ENCODE results near the gene PBX4. TPM values are rescaled to one million over a fixed set of nuclear protein-coding genes. Genes with fewer than 3 reads are reported as not detected.
"Not testable (repeated sequence)": the region's sequence is repeated elsewhere in the genome, so short reads cannot be mapped to it uniquely, and the experiment has no call there.

PBX4 gene, protein sequence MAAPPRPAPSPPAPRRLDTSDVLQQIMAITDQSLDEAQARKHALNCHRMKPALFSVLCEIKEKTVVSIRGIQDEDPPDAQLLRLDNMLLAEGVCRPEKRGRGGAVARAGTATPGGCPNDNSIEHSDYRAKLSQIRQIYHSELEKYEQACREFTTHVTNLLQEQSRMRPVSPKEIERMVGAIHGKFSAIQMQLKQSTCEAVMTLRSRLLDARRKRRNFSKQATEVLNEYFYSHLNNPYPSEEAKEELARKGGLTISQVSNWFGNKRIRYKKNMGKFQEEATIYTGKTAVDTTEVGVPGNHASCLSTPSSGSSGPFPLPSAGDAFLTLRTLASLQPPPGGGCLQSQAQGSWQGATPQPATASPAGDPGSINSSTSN
- 0.53 and 0.64 TPM in 2 replicates for total RNA-seq

DNA sequence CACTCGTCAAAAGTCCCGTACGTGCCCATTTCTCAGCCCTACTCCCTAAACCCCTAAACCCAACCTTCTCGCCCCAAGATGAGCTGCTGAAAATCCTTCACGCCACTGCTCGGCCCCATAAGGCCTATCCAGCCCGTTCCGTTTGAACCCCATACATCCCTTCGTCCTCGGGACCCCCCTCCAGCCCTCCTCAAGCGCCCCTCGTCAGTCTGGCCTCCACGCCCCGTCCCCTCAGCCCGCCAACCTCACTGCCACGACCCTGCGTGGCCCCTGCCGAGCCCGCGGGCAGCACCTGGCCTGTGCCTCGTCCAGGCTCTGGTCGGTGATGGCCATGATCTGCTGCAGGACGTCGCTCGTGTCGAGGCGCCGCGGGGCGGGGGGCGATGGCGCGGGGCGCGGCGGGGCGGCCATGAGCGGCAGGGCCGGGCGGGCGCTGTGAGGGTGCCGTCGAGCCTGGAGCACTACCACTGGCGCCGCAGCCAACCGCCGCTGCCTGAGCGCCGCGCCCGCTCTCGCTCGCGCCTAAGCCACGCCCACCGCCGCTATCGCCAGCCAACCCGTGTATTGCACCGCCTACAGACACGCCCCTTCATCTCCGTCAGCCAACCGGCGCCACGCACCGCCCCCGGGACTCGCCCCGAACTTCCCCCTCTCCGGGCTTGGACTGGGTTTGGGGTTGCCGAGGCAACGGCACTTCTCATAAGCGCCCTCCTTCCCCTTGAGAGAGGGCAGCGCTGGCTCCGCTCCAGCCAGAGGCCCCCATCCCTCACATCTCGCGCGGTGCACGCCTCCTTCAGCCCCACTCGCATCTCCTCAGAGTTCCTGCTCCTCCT is at the start of gene PBX4:
Gene PBX4, minus strand, starts transcription at position 469 of the 833 bp plus-strand sequence. Its CDS starts 58 bp downstream, at position 411.
- no peak for FAIRE-seq
- TF ChIP-seq, protein P1, sequence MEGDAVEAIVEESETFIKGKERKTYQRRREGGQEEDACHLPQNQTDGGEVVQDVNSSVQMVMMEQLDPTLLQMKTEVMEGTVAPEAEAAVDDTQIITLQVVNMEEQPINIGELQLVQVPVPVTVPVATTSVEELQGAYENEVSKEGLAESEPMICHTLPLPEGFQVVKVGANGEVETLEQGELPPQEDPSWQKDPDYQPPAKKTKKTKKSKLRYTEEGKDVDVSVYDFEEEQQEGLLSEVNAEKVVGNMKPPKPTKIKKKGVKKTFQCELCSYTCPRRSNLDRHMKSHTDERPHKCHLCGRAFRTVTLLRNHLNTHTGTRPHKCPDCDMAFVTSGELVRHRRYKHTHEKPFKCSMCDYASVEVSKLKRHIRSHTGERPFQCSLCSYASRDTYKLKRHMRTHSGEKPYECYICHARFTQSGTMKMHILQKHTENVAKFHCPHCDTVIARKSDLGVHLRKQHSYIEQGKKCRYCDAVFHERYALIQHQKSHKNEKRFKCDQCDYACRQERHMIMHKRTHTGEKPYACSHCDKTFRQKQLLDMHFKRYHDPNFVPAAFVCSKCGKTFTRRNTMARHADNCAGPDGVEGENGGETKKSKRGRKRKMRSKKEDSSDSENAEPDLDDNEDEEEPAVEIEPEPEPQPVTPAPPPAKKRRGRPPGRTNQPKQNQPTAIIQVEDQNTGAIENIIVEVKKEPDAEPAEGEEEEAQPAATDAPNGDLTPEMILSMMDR (IDR thresholded peaks at IDR 0.05; ENCODE audit: insufficient read depth, low read length, severe bottlenecking): no peak

DNA sequence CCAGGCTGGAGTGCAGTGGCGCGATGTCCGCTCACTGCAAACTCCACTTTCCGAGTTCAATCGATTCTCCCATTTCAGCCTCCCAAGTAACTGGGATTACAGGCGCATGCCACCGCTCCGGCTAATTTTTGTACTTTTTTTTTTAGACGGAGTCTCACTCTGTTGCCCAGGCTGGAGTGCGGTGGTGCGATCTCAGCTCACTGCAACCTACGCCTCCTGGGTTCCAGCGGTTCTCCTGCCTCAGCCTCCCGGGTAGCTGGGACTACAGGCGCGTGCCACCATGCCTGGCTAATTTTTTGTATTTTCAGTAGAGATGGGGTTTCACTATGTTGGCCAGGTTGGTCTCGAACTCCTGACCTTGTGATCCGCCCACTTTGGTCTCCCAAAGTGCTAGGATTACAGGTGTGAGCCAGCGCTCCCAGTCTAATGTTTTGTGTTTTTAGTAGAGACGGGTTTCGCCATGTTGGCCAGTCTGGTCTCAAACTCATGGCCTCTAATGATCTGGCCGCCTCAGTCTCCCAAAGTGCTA is 47.0 kb upstream of the PBX4 start:
- not testable (repeated sequence) for H3K4me3 ChIP-seq (ENCODE audit: low read depth, low read length); H3K36me3 ChIP-seq (ENCODE audit: control insufficient read depth, insufficient read depth, low read length); H3K27me3 ChIP-seq (ENCODE audit: control insufficient read depth, insufficient read depth, low read length); FAIRE-seq; DNase-seq (ENCODE audit: low read depth)

More for the DNA sequence above, at the start of gene PBX4:
- Histone ChIP-seq H3K4me3 (ENCODE audit: low read depth, low read length) (peak within 1 kb of the TSS; percentile 41), H3K27me3 (ENCODE audit: control insufficient read depth, insufficient read depth, low read length) (no peaks in the 10 kb centered on the region), H3K36me3 (ENCODE audit: control insufficient read depth, insufficient read depth, low read length) (peaks cover under 1% of the 10 kb centered on the region)
- DNase-seq (ENCODE audit: low read depth): peak; percentile 71

DNA sequence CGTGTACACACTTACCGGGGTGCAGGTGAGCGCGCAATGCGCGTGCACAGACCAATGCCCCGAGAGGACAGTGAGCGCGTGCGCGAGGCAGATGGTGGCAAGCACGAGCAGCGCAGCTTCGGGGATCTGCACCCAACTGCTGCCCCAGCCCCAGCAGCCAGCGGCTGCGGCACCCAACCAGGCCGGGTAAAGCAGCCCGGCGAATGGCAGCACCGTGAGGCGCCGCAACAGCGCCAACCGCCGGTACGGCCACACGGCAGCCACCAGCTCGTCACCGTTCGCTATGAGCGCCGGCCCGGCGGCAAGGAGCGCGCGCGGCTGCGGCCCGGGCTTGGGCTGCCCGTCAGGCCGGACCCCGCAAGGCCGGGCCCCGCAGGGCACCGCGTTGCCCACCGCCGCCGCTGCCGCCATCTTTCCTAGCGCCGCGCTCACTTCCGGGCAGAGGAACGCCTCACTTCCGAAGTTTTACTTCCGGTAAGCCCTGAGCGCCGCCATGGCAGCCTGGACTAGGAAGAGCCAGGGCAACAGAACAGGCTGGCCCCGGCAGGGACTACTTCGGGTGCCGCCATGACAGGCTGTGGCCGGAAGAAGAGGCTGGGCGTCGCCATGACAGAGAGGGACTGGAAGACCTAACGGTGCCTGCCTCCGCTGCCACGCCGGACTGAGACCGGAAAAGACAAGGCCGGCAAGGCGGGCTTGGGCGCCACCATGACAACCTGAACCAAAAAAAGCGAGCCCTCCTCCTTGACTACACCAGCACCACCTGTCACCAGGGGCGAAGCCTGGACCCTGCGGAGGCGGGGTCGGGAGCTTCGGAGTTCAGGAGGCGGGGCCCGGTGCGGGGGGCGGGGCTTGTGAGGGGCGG is 45.0 kb upstream of the PBX4 start, which contains the start of gene ATP13A1:
Gene ATP13A1, minus strand, starts transcription at position 421 of the 865 bp plus-strand sequence. Its CDS starts 10 bp downstream, at position 411.
- Histone ChIP-seq H3K36me3 (ENCODE audit: control insufficient read depth, insufficient read depth, low read length) (peaks cover 12% of the 10 kb centered on the region), H3K27me3 (ENCODE audit: control insufficient read depth, insufficient read depth, low read length) (no peaks in the 10 kb centered on the region), H3K4me3 (ENCODE audit: low read depth, low read length) (peak within 1 kb of the TSS; percentile 86)
- peak; percentile 94 for DNase-seq (ENCODE audit: low read depth)
- FAIRE-seq: no peak
- TF ChIP-seq, protein P1 (IDR thresholded peaks at IDR 0.05; ENCODE audit: insufficient read depth, low read length, severe bottlenecking): peak; percentile 36

DNA sequence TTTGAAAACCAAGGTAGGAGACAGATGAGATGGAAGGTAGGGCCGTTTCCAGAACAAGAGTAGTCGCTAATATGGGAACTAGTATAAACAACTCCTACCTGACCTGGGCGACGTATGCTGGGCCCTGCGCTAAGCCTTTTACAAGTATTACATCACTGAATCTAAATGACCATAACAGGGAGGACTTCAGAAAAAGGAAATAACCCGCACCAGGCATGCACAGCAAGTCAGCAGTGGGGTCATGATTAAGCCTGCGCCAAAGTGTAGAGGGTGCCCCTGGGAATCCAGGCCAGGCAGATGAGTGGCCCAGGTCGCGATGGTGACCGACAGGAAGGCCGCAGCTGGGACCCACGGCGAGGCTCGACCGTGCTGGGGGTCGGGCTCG is 44.4 kb upstream of the PBX4 start:
- FAIRE-seq (no peak), DNase-seq (ENCODE audit: low read depth) (no peak)

DNA sequence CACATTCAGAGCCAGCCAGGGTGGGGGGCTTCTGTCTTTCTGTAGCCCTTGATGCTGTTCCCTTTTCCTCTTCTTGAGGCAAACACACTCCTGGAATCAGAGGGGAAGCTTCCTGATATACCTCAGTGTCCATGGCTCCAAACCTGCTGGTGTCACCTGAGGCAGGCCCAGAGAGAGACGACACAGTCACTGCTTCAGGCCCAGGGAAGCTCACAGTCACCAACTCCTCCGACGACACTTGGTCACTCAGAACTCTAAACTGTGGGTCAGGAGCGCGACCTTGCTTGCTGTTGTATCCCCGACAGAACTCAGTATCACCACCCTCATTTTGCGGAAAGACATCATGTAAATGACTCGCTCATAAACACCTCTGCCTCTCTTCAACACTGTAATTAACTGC is 43.9 kb upstream of the PBX4 start:
- H3K4me3 ChIP-seq (ENCODE audit: low read depth, low read length): peak overlapping the region; percentile 86
- H3K27me3 ChIP-seq (ENCODE audit: control insufficient read depth, insufficient read depth, low read length): no peaks in the 10 kb centered on the region
- peaks cover 21% of the 10 kb centered on the region for H3K36me3 ChIP-seq (ENCODE audit: control insufficient read depth, insufficient read depth, low read length)
- FAIRE-seq: no peak
- TF ChIP-seq, protein P1 (IDR thresholded peaks at IDR 0.05; ENCODE audit: insufficient read depth, low read length, severe bottlenecking): no peak
- no peak for DNase-seq (ENCODE audit: low read depth)

More for the DNA sequence above, 44.4 kb upstream of the PBX4 start:
- Histone ChIP-seq H3K27me3 (ENCODE audit: control insufficient read depth, insufficient read depth, low read length) (no peaks in the 10 kb centered on the region), H3K36me3 (ENCODE audit: control insufficient read depth, insufficient read depth, low read length) (peaks cover 18% of the 10 kb centered on the region), H3K4me3 (ENCODE audit: low read depth, low read length) (peak overlapping the region; percentile 86)
- TF ChIP-seq, protein P1 (IDR thresholded peaks at IDR 0.05; ENCODE audit: insufficient read depth, low read length, severe bottlenecking): no peak
